ENCODE results near the gene KCNT1.
A peak's percentile ranks its signal among the peaks of the same experiment; 100 is the strongest.

Gene KCNT1

GRCh38 chr9:135787317-135787716 lies 85.3 kb downstream of the KCNT1 start:
- DNase-seq = no peak

- DNase-seq = no peak
These were observed 86.0 kb downstream of the KCNT1 start for GRCh38 chr9:135787776-135788575.

- DNase-seq = no peak
These were observed 86.8 kb downstream of the KCNT1 start for GRCh38 chr9:135788576-135789300.

- DNase-seq = no peak
These were observed 87.9 kb downstream of the KCNT1 start for GRCh38 chr9:135789838-135790291.

GRCh38 chr9:135790356-135790755 lies 88.4 kb downstream of the KCNT1 start:
- no peak for DNase-seq

GRCh38 chr9:135790850-135791249 lies 88.9 kb downstream of the KCNT1 start:
- no peak for DNase-seq

GRCh38 chr9:135791431-135792267 lies 89.7 kb downstream of the KCNT1 start:
- DNase-seq = no peak

GRCh38 chr9:135792268-135793128 lies 90.5 kb downstream of the KCNT1 start:
- DNase-seq = no peak

GRCh38 chr9:135793221-135794056 lies 91.5 kb downstream of the KCNT1 start:
- no peak for DNase-seq

- DNase-seq = no peak
These were observed 92.0 kb downstream of the KCNT1 start for GRCh38 chr9:135794057-135794335.

GRCh38 chr9:135794361-135794885 lies 92.4 kb downstream of the KCNT1 start:
- no peak for DNase-seq

- no peak for DNase-seq
These were observed 93.4 kb downstream of the KCNT1 start for GRCh38 chr9:135795391-135795790.

GRCh38 chr9:135796784-135797485 lies 95.0 kb downstream of the KCNT1 start:
- no peak for DNase-seq

- peak; percentile 12 for DNase-seq
These were observed 95.7 kb downstream of the KCNT1 start for GRCh38 chr9:135797507-135798262.

- DNase-seq = no peak
These were observed 96.2 kb downstream of the KCNT1 start for GRCh38 chr9:135798263-135798585.

- no peak for DNase-seq
These were observed 97.3 kb downstream of the KCNT1 start for GRCh38 chr9:135799261-135799660.

GRCh38 chr9:135801070-135801469 lies 99.1 kb downstream of the KCNT1 start:
- no peak for DNase-seq

- DNase-seq = no peak
These were observed 101.0 kb downstream of the KCNT1 start for GRCh38 chr9:135802876-135803419.

GRCh38 chr9:135803441-135803840 lies 101.5 kb downstream of the KCNT1 start:
- DNase-seq = no peak
